Ectodermal cell (in vitro differentiated cells): ENCODE data around the gene IL2RA.
"Not testable (repeated sequence)": the region's sequence is repeated elsewhere in the genome, so short reads cannot be mapped to it uniquely, and the experiment has no call there.

Source experiments
- H3K27ac ChIP-seq: 2 replicates; pipeline ENCODE4 v1.7.0; 2013; ENCODE audit warnings: mild to moderate bottlenecking, low read depth, low read length; ENCODE audit not compliant: insufficient read depth, poor library complexity, severe bottlenecking
- H3K27me3 ChIP-seq: 2 replicates; pipeline ENCODE4 v1.7.0; 2013; ENCODE audit warnings: mild to moderate bottlenecking, low read length; ENCODE audit not compliant: insufficient read depth, control insufficient read depth, poor library complexity, severe bottlenecking
- H3K36me3 ChIP-seq: one replicate; pipeline ENCODE4 v1.7.0; 2013; ENCODE audit warnings: low read length; ENCODE audit not compliant: control insufficient read depth, insufficient read depth
- H3K4me1 ChIP-seq: one replicate; pipeline ENCODE4 v1.7.0; 2013; ENCODE audit warnings: low read length; ENCODE audit not compliant: control insufficient read depth, insufficient read depth
- H3K4me3 ChIP-seq: 2 replicates; pipeline ENCODE4 v1.7.0; 2013; ENCODE audit warnings: low read depth, low read length, control low read depth; ENCODE audit not compliant: insufficient read depth
- H3K9me3 ChIP-seq: 2 replicates; pipeline ENCODE4 v1.7.0; 2013; ENCODE audit warnings: mild to moderate bottlenecking, low read length, moderate library complexity; ENCODE audit not compliant: control insufficient read depth
- WGBS, 2 experiments: methylation state at CpG; one replicate each; pipeline ENCODE4 v1.1.7; 2013; ENCODE audit warnings: missing lambda C conversion rate in 2 of 2; 5-methylcytosine and 5-hydroxymethylcytosine counted together

IL2RA gene

GRCh38 chr10:6005856-6006395 lies 56.2 kb downstream of the IL2RA start:
- no peak overlapping the region for H3K4me3 ChIP-seq
- no peaks in the 10 kb centered on the region for H3K9me3 ChIP-seq
- H3K27ac ChIP-seq = no peak overlapping the region
- H3K27me3 ChIP-seq = no peaks in the 10 kb centered on the region
- 91 to 96% methylated on average over 8 of the region's 8 CpGs for WGBS, 2 experiments
- H3K4me1 ChIP-seq = no peaks in the 10 kb centered on the region
- no peaks in the 10 kb centered on the region for H3K36me3 ChIP-seq

GRCh38 chr10:6005161-6005804 lies 56.9 kb downstream of the IL2RA start:
- H3K4me1 ChIP-seq, H3K36me3 ChIP-seq, H3K27ac ChIP-seq, H3K27me3 ChIP-seq, H3K4me3 ChIP-seq, H3K9me3 ChIP-seq: not testable (repeated sequence)
- 73 to 76% methylated on average over 6 of the region's 6 CpGs for WGBS, 2 experiments

- Histone ChIP-seq H3K27ac (no peak overlapping the region), H3K36me3 (no peaks in the 10 kb centered on the region), H3K4me1 (no peaks in the 10 kb centered on the region), H3K4me3 (no peak overlapping the region), H3K27me3 (no peaks in the 10 kb centered on the region), H3K9me3 (no peaks in the 10 kb centered on the region)
- 90 to 93% methylated on average over 12 of the region's 12 CpGs for WGBS, 2 experiments
Measured at GRCh38 chr10:6002809-6003510, 59.2 kb downstream of the IL2RA start.

- 89 to 91% methylated on average over 20 of the region's 20 CpGs for WGBS, 2 experiments
- Histone ChIP-seq H3K27me3 (no peaks in the 10 kb centered on the region), H3K9me3 (no peaks in the 10 kb centered on the region), H3K27ac (no peak overlapping the region), H3K4me3 (no peak overlapping the region), H3K4me1 (no peaks in the 10 kb centered on the region), H3K36me3 (no peaks in the 10 kb centered on the region)
Measured at GRCh38 chr10:5999440-6000165, 62.6 kb downstream of the IL2RA start.

- Histone ChIP-seq H3K4me1 (no peaks in the 10 kb centered on the region), H3K9me3 (no peaks in the 10 kb centered on the region), H3K27me3 (no peaks in the 10 kb centered on the region), H3K4me3 (no peak overlapping the region), H3K36me3 (no peaks in the 10 kb centered on the region), H3K27ac (no peak overlapping the region)
- WGBS, 2 experiments = 56 to 63% methylated on average over 3 to 4 of the region's 4 CpGs
Measured at GRCh38 chr10:5996696-5997095, 65.5 kb downstream of the IL2RA start.

- Histone ChIP-seq H3K9me3 (no peaks in the 10 kb centered on the region), H3K36me3 (no peaks in the 10 kb centered on the region), H3K4me3 (no peak overlapping the region), H3K4me1 (no peaks in the 10 kb centered on the region), H3K27me3 (no peaks in the 10 kb centered on the region), H3K27ac (no peak overlapping the region)
- 100% methylated on average over 1 of the region's 1 CpG; no CpG with 5 or more reads in 1 of the 2 experiments for WGBS, 2 experiments
Measured at GRCh38 chr10:5992398-5992797, 69.8 kb downstream of the IL2RA start.

GRCh38 chr10:5991708-5992107 lies 70.5 kb downstream of the IL2RA start:
- no peaks in the 10 kb centered on the region for H3K36me3 ChIP-seq
- no peak overlapping the region for H3K4me3 ChIP-seq
- no peak overlapping the region for H3K27ac ChIP-seq
- H3K27me3 ChIP-seq = no peaks in the 10 kb centered on the region
- H3K4me1 ChIP-seq = no peaks in the 10 kb centered on the region
- H3K9me3 ChIP-seq = no peaks in the 10 kb centered on the region

- H3K27ac ChIP-seq = no peak overlapping the region
- no peaks in the 10 kb centered on the region for H3K36me3 ChIP-seq
- 80 to 98% methylated on average over 1 to 2 of the region's 2 CpGs for WGBS, 2 experiments
- no peaks in the 10 kb centered on the region for H3K4me1 ChIP-seq
- H3K27me3 ChIP-seq = no peaks in the 10 kb centered on the region
- H3K9me3 ChIP-seq = no peaks in the 10 kb centered on the region
- H3K4me3 ChIP-seq = no peak overlapping the region
Measured at GRCh38 chr10:5989756-5990155, 72.4 kb downstream of the IL2RA start.

GRCh38 chr10:5988336-5988920 lies 73.7 kb downstream of the IL2RA start:
- Histone ChIP-seq H3K9me3 (no peaks in the 10 kb centered on the region), H3K36me3 (no peaks in the 10 kb centered on the region), H3K27me3 (no peaks in the 10 kb centered on the region), H3K4me1 (no peaks in the 10 kb centered on the region), H3K27ac (no peak overlapping the region), H3K4me3 (no peak overlapping the region)
- WGBS, 2 experiments = 91 to 94% methylated on average over 10 of the region's 10 CpGs

GRCh38 chr10:5987747-5988146 lies 74.4 kb downstream of the IL2RA start:
- no peaks in the 10 kb centered on the region for H3K27me3 ChIP-seq
- H3K36me3 ChIP-seq = no peaks in the 10 kb centered on the region
- no peak overlapping the region for H3K4me3 ChIP-seq
- no peak overlapping the region for H3K27ac ChIP-seq
- 92 to 93% methylated on average over 4 of the region's 4 CpGs for WGBS, 2 experiments
- no peaks in the 10 kb centered on the region for H3K4me1 ChIP-seq
- no peaks in the 10 kb centered on the region for H3K9me3 ChIP-seq
